Measurements from ENCODE around the gene PLEKHA6. TPM values are rescaled to one million over a fixed set of nuclear protein-coding genes. Genes with fewer than 3 reads are reported as not detected.

Gene PLEKHA6
- polyA plus RNA-seq, 1 donor: 3.0 TPM

DNA sequence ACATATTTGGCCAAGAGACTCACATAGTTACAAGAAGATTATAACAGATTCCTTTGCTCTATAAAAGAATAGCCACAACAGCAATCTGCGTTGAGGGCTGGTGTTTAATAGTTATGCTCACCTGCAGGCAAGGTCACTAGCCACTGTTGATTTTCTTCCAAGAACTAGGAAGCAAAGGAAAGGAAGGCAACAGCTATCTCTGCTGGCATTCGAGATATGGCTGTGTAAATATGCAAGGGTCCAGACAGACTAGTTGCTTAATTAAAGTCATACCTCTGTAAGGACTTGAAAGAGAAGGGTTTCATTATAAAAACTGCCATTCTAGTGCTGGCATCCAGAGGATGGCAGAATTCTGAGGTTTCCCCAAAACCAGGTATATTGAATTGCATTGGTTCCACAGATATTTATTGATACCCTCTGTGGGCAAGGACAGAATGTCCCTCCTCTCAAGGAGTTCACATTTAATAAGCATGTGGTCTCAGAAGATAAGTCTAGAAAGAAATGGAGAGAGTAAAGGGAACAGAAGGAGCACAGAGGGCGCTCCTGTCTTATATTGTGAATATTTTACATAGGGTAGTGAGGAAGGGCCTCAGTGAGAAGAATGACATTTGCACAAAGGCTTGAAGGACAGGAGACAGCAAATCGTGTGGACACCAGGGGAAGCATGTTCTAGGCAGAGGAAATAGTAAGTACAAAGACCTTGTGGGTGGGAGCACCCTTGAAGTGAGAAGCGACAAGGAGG is 23.6 kb upstream of the PLEKHA6 start:
- no peak for DNase-seq (ENCODE audit: low read depth)

DNA sequence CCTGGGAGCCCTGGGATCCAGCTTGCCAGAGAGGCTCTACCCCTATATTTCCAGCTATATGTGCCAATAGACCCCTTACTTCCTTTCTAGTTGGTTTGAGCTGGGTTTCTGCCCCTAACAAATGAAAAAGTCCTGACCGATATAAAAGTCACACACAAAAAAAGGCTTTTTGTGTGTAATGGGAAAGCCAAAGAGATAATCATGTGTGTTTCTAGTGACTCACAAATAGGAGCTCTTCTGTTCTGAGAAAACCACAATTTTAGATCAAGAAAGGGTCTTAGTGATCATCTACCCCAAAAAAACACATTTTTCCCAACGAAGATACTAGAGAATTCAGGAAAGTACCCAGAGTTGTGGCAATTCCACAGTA is 23.0 kb upstream of the PLEKHA6 start:
- DNase-seq (ENCODE audit: low read depth): no peak

DNA sequence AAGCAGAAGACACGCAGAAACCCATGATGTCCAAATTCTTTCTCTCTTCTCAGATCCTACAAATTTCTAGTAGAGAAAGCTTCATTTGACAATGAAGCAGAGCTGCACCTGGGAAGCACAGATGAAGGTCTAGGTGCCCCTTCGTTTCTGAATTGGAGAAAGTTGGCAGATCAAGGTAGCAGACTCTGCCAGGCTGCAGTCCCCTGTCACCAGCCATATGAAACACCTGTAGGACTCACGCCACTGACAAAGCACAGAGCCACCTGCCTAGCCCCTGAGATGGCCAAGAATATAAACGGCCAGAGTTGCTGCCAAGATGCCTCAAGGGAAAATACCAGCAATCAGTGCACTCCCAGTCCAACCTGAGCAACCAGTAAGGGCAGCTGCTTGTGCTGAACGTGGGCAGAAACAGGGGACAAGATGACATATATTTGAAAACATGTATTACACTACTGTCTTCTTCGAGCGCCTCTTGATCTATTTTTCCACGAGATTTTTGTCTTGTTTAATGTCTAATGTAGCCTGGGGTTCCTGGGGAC is 20.6 kb upstream of the PLEKHA6 start:
- no peak for DNase-seq (ENCODE audit: low read depth)

DNA sequence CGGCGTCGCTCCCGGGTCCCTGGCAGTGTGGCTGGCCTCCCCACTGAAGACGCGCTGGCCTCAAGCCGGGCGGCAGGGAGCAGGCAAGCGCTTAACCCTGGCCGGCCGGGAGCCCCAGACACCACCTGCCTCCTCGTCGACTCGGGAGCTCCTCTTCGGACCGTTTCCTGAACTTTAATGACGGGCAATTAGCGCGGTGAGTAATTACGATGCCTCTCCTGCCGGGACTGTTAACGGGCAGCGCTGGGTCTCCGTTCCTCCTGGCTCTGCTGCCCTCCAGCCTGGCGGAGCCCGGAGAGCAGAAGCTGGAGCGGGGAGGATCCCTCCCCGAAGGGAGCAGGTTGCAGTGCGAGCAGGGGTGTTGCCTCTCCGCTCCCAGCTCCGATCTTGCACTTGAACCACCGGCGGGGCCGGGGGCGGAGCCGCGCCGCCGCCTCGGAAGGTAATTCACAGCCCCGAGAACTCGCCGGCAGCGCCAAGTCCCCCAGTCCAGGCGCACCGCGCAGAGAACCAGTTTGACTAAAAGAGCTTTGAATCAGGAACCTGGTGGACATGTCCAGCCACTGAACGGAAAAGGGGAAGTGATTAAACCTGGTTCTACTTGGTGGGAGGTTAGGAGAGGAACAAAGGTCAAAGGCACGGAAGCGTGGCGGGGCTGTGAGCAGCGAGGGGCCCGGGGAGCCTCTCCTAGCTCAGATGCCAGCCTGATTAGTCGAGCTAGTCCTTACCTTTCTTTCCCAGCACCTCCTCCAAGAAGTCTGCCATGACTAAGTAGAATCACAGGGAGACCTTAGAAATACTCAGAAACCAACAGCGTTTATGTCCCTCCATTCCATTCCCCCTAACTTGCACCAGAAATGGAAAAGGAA is 18.3 kb upstream of the PLEKHA6 start:
- no peak for DNase-seq (ENCODE audit: low read depth)

DNA sequence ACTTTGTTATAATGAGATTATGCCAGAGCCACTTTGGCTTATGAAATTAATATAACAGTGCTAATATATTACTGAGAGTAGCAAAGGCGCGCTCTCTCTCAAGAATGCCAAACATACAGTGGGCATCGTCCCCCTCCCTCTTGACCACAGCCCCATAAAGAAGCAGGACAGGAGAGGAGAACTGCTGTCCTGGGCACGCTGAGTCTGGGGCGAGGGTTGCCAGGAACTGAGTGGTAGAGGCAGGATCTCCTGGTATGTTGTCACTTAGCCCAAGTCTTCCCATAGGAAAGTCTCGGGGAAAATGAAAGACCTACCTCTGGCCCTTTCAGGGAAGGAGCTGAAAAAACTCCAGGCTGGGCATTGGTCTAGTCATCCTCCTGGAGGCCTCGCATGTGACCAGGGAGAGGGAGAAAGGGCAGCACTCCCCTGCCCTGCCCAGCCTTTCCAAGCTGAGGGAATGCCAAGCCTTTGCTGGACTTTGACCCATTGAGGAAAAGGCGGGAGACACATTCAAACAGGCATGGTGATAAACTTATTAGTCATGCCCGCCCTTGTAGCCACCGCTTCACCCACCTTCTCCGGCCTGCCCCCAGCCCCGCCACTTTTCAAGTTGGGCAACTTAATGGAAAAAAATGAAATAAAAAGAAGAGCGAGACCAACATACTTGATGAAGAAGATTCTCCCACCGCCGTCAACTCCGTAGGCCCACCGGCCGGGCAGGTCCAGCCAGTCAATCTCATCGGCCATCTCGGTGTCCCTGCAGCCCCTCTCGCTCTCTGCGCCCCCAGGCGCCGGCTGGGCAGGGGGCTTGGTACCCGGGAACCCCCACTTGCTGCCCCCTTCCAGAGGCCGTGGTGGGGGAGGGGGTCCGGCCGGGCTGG is 17.4 kb upstream of the PLEKHA6 start:
- no peak for DNase-seq (ENCODE audit: low read depth)

DNA sequence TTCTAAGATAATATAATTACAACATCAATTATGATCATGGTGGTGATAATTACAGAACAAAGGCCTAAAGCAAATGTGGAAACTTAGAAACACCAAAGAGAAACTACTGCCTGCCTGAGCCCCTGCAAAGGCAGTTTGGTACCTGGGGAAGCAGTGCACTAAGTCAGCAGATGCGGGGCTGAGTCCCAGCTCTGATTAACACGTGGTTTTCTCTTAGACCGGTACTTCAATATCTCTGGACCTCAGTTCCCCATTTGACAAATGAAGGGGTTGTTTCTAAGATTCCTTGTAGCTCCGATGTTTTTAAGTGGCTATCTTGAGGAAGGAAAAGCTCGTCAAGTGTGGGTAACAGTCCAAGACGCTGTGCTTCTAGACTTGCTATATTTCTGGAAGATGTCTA is 16.7 kb upstream of the PLEKHA6 start:
- no peak for DNase-seq (ENCODE audit: low read depth)

DNA sequence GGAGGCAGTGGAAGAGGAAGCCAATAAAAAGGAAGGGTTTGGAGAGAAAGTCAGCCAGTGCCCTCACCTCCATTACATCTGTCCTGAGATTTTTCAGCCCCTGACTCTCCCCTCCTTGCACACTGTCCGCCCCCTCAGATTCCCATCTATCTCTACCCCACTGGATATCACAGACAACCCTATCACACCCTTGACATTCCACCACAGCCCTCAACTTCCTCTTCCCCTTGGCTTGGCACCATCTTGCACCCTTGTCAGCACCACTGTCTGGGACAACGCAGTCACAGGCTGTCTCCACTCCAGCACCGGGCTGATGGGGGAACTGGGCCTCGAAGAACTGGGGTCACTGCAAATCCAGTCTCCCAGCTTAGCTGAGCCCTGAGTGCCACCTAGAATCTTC is 14.2 kb upstream of the PLEKHA6 start:
- DNase-seq (ENCODE audit: low read depth): no peak

DNA sequence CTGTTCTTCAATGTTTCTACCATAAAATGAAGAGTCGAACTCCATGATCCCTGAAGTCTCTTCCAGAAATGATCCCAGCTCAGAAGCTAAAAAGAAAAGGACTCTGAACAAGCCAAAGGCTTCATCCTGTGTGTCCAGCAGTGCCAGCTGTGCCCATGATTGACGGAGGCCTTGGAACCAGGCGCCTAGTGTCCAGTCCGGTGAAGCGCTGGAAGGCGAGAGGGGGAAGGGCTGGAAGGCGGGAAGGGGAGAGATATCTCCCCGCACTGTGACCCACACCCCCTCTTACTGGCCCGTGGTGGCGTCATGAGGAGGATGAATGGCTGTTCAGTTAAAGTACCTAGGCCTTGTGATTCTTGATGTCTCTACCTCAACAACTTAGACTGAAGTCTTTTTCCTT is 10.4 kb upstream of the PLEKHA6 start:
- DNase-seq (ENCODE audit: low read depth): no peak

DNA sequence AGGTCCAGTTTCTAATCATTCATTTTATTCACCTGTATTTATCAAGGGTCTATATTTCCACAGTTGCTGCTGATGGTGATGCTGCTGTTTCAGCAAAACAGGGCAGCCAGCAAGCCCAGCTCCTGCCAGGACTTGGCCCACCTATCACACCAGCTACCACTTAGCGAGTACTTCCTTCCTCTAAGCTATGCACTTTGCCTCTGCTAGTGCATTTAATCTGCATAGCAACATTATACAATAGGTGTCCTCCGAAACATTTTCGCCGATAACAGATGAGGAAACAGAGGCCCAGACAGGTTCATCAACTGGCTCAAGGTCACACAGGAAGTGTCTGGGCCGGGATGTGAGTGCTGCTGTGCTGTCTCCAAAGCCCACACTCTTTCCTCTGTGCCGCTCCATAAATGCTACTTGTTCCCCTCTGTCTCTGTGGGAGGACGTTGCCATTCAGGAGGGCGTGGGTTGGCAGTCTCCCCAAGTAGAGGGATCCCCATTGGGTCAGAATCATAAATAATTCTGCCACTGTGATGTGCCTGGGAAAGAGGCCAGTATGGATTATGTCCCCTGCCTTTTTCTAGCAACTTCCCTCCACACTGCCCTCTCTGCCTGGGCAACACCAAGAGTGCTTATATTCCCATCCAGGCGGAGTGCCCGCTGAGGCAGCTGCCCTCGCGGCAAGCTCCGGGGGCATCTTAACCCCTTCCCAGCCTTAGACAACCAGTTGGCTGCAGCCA is 9.4 kb upstream of the PLEKHA6 start:
- DNase-seq (ENCODE audit: low read depth): no peak

DNA sequence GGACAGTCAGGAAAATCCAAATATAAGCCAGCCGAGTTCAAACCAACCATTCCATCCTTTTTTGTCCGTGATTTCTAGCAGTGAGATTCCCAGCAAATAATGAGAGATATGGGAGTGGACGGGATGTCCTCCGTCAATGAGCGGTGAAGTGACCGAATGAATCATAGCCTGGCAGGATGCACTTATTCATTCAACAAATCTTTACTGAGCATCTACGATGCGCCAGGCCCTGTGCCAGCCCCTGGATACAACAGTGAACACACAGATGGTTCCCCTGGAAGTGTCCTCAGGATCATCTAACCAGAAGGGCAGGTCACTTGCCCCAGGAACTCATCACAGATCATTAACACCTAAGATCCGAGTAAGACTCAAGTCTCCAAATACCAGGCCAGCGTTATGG is 8.2 kb upstream of the PLEKHA6 start:
- no peak for DNase-seq (ENCODE audit: low read depth)

DNA sequence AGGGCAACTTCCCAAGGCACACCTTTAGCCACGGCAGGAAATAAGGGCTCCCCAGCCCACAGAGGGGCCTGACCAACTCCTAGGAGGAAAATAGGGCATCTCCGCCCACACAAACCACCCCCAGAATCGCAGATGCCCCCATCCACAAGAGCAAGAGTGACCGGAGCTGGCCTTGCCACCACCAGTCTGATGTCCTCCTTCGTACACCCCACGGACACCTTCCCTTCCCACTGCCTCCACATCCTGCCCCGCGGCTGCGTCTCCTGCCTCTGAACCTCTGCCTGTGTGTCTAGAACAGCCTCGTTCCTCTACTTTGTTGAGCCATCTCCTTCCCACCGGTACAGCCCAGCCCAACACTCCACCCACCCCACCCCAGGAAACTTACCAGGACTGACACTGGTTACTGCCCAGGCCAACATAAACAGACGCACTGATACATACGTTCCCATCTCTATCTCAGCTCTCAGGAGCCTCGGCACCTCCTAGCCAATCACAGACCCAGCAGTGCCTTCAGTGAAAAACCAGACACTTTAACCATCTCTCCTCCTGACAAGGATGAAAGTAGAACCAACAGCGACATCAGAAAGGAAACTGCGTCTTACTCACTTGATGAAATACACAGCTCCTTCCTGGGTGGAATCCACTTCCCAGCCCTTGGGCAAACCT is 7.6 kb upstream of the PLEKHA6 start:
- no peak for DNase-seq (ENCODE audit: low read depth)

DNA sequence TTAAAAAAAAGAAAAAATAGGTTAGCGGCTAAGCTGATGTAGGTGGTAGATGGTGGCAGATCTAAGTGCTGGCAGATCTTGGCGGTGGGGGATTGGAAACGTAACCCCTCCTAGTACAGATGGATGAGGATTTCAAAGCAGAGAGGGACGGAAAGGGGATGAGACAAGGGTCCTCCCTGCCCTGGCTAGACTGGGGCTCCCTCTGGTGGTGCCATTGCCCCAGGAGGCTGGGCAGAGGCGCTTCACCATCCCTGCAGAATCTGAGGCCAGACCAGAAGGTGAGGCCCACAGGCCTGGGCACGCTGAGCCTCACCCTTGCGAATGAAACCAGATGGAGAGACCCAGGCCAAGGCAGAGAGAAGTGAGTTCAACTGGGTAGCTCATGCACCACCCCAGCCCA is 7.0 kb upstream of the PLEKHA6 start:
- no peak for DNase-seq (ENCODE audit: low read depth)

DNA sequence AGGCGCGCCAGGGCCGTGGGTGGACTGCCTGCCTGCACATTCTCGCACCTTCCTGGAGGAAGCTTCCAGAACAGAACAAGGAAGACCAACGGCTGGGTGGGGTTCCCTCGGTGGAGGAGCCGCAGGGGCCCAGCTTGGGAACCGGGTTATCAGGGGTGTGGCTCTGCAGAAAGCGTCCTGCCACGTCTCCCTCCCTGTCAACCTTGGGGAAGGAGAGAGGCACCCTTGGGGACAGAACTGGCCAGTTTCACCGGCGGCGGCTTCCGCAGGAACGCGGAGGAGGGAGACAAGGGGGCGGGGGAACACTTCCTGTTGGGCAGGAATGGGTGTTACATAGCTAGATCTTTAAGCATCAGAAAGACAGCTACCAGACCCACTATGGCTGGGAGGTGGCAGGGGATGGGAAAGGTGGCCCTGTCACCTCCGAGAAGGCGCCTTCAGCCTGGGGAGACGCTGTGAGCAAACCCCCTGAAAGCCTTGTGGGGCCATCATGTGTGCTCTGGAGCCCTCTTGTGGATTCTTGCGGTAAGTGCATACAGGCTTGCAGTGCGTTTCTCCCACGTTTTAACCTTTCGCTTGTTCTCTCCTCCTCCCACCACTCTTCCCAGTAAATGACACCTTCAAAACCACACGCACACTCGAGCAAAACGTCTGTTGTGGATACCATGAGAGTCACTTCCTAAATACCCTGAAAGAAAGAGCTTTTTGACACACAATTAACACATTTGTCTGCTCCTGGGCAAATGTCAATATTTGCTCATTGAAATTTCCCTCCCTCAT is 3.8 kb upstream of the PLEKHA6 start:
- DNase-seq (ENCODE audit: low read depth): no peak

DNA sequence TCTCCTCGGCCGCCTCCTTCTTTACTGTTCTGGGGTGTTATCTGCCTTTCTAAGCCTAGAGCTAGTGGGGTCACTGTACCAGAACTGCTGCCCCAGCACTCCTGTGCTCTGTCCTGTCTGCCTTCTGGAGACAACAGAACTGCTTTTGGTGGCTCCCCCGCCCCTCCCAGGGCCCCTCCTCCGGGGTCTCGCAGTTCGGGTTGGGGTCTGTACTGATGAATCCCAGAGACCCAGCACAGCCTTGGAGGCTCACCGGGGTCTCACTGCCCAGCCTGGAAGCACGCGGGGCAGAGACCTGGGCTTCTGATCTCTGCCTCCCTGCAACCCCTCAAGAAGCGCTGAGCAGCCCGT is 3.2 kb upstream of the PLEKHA6 start:
- no peak for DNase-seq (ENCODE audit: low read depth)

DNA sequence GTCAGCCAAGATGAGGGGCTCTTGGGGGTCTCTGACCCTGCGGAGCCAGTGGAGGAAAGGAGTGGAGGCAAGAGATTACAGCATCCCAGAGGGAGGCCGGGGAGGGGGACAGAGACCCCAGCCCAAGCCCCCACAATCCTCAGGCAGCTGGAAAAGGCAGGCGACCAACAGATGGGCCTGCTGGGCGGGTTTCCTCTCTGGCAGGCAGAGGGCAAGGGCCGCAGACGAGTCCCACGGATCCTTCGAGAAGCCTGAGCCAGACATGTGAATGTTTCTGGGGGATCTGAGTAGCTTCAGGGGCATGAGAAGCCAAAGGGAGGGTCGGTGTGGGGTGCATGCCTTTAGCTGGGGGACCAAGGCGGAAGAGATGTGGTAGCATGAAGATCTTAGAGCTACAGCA is 2.1 kb upstream of the PLEKHA6 start:
- no peak for DNase-seq (ENCODE audit: low read depth)

DNA sequence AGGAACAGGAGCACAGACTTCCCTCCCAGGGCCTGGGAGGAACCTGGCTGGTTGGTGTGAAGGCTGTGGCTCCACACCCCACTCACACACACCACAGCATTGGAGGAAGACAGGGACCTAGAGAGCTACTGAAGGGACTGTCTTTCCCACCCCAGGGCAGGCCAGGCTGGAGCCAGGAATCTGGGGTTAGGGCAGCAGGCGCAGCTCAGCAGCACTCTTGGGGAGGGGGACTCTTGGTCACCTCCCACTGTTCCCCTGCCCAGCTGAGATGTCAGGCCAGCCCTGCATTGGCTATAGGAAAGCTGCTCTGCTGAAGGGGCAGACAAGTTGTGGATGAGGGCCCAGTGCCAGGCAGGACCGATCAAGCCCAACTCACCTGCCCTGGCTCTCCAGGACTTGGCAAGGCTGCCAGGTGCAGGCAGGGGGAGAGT is 1.6 kb upstream of the PLEKHA6 start:
- no peak for DNase-seq (ENCODE audit: low read depth)

DNA sequence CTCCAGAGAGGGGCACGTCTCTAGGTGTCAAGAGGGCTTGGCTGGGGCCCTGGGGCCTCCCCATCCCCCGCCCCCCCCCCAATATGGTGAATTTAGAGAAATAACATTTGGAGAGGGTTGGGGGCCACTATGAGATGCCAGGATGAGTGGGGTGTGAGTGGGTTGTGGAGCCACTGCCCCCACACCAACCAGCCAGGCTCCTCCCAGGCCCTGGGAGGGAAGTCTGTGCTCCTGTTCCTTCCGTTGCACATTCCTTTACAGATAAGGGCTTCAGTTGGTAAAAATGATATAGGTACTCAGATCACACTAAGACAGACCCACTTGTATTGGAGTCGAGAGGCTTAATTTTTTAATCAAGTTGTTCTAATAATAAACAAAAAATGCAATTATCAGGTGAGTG is 585 bp upstream of the PLEKHA6 start:
- DNase-seq (ENCODE audit: low read depth): no peak

DNA sequence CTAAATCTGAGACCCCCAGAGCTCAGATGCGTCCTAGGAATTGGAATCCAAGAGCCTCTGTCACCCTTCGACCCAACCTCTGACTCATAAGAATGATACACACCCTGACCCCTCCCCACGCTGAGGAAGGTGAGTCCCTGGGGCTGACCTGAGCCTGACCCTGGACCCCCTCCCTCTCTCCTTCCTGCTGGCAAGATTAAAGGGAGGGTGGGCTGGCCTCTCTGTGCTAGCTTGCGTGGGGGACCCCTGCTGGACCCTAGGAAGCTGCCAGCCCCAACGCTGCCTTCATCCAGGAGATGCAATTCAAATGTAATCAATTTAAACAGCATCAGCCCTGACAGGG is 627 bp downstream of the PLEKHA6 start:
- no peak for DNase-seq (ENCODE audit: low read depth)

DNA sequence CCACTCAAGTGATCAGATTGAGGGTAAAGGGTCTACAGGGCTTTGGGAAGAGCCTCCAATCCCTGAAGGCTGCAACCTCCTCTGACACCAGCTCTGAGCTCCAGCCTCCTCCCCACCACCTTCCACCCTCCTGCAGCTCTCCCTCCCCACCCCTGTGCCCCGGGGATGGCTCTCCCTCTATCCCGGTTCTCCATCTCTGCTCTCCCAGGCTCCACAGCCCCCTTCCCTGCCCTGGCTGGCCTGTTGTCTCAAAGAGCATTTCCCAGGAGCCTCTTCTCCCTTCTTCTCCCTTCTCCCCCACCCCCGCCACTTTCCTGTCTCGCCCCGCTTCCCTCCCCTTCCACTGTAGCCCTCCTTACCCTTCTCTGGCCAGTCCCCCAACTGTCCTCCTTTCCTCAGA is 1.1 kb downstream of the PLEKHA6 start:
- DNase-seq (ENCODE audit: low read depth): no peak

Data from forelimb muscle (tissue), 1 donor.